ENCODE results near the gene TMF1. TPM values are rescaled to one million over a fixed set of nuclear protein-coding genes. Genes with fewer than 3 reads are reported as not detected.

TMF1 gene
- total RNA-seq, 1 donor from 2014 or later, result 18.1 TPM

GRCh38 chr3:69013253-69014021 lies 38.7 kb downstream of the TMF1 start, which contains the start of gene EOGT:
EOGT (minus strand) TSS chr3:69013684; CDS start chr3:69009846, 3,838 bp downstream.
- Mint-ChIP-seq H3K4me1 (ENCODE audit: unreplicated experiment) (peaks cover 59% of the 10 kb centered on the region), H3K36me3 (ENCODE audit: low read depth, unreplicated experiment) (peaks cover 41% of the 10 kb centered on the region), H3K27ac (ENCODE audit: unreplicated experiment) (peak within 1 kb of the TSS; percentile 99), H3K27me3 (ENCODE audit: unreplicated experiment) (peaks cover 9% of the 10 kb centered on the region), H3K4me3 (ENCODE audit: unreplicated experiment) (peak within 1 kb of the TSS; percentile 99), H3K9me3 (ENCODE audit: unreplicated experiment) (no peaks in the 10 kb centered on the region)
- peak; percentile 46 for TF ChIP-seq CTCF (IDR thresholded peaks at IDR 0.05; ENCODE audit: unreplicated experiment)
- peak; percentile 91 for DNase-seq (ENCODE audit: low spot score)

GRCh38 chr3:69012800-69013252 lies 39.3 kb downstream of the TMF1 start:
- Mint-ChIP-seq H3K27me3 (ENCODE audit: unreplicated experiment) (peaks cover 9% of the 10 kb centered on the region), H3K36me3 (ENCODE audit: low read depth, unreplicated experiment) (peaks cover 45% of the 10 kb centered on the region), H3K27ac (ENCODE audit: unreplicated experiment) (peak overlapping the region; percentile 99), H3K4me1 (ENCODE audit: unreplicated experiment) (peaks cover 62% of the 10 kb centered on the region), H3K9me3 (ENCODE audit: unreplicated experiment) (no peaks in the 10 kb centered on the region), H3K4me3 (ENCODE audit: unreplicated experiment) (peak overlapping the region; percentile 99)
- no peak for TF ChIP-seq CTCF (IDR thresholded peaks at IDR 0.05; ENCODE audit: unreplicated experiment)
- peak; percentile 59 for DNase-seq (ENCODE audit: low spot score)

GRCh38 chr3:69012100-69012799 lies 39.9 kb downstream of the TMF1 start:
- H3K36me3 Mint-ChIP-seq (ENCODE audit: low read depth, unreplicated experiment), result peaks cover 45% of the 10 kb centered on the region
- H3K4me3 Mint-ChIP-seq (ENCODE audit: unreplicated experiment), result peak overlapping the region; percentile 99
- peak overlapping the region; percentile 99 for H3K27ac Mint-ChIP-seq (ENCODE audit: unreplicated experiment)
- peaks cover 9% of the 10 kb centered on the region for H3K27me3 Mint-ChIP-seq (ENCODE audit: unreplicated experiment)
- H3K4me1 Mint-ChIP-seq (ENCODE audit: unreplicated experiment), result peaks cover 62% of the 10 kb centered on the region
- DNase-seq (ENCODE audit: low spot score), result peak; percentile 24
- no peaks in the 10 kb centered on the region for H3K9me3 Mint-ChIP-seq (ENCODE audit: unreplicated experiment)
- no peak for TF ChIP-seq CTCF (IDR thresholded peaks at IDR 0.05; ENCODE audit: unreplicated experiment)

GRCh38 chr3:69011096-69011730 lies 40.9 kb downstream of the TMF1 start:
- no peak for DNase-seq (ENCODE audit: low spot score)
- peak overlapping the region; percentile 99 for H3K4me3 Mint-ChIP-seq (ENCODE audit: unreplicated experiment)

More at GRCh38 chr3:69011096-69011730, 40.9 kb downstream of the TMF1 start:
- Mint-ChIP-seq H3K27me3 (ENCODE audit: unreplicated experiment) (peaks cover 9% of the 10 kb centered on the region), H3K36me3 (ENCODE audit: low read depth, unreplicated experiment) (peaks cover 45% of the 10 kb centered on the region), H3K4me1 (ENCODE audit: unreplicated experiment) (peaks cover 64% of the 10 kb centered on the region), H3K9me3 (ENCODE audit: unreplicated experiment) (no peaks in the 10 kb centered on the region), H3K27ac (ENCODE audit: unreplicated experiment) (peak overlapping the region; percentile 97)
- no peak for TF ChIP-seq CTCF (IDR thresholded peaks at IDR 0.05; ENCODE audit: unreplicated experiment)
